HG02973 (cell line): ENCODE measurements around the gene AOPEP.
"Not testable (repeated sequence)": the region's sequence is repeated elsewhere in the genome, so short reads cannot be mapped to it uniquely, and the experiment has no call there.

ENCODE experiments used
- ATAC-seq: cut with Tn5 transposase; IDR thresholded peaks from one replicate; pipeline ENCODE4 v1.9.1; 2021; ENCODE audit warnings: moderate library complexity; ENCODE audit not compliant: unreplicated experiment

AOPEP gene

GRCh38 chr9:95005278-95006143 lies 279.0 kb downstream of the AOPEP start:
- ATAC-seq = no peak

- ATAC-seq = no peak
Observed at GRCh38 chr9:95007226-95007869, 280.8 kb downstream of the AOPEP start.

DNA sequence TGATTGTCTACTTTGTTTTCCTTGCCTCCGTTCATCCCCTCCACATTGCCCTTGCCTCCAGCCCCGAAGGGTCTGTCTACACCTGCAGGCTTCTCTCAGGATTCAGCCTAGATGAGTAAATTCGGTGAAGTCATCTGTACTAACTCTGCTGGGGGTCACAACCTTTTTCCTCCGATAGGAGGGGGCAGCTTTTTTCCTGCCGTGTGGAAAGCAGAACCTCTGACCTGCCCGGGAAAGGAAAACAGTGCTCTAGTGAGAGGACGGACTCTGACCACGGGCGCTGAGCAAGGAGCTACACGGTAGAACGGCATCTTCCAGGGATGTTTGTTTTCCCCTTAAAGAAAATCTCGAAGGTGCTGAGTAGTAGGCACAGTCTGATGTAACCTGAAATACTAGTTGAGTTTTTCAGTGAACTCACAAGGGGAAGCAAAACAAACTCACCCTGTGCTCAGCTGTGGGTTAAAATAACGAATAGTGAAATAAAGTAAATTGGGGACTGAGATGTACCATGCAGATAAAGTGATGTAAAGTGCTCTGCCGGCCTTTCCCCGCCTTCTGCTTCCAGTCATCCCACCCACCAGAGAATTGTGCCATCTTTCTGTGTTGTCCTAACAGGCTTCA lies 281.8 kb downstream of the AOPEP start:
- no peak for ATAC-seq

GRCh38 chr9:95009459-95009858 lies 283.0 kb downstream of the AOPEP start:
- ATAC-seq = no peak

DNA sequence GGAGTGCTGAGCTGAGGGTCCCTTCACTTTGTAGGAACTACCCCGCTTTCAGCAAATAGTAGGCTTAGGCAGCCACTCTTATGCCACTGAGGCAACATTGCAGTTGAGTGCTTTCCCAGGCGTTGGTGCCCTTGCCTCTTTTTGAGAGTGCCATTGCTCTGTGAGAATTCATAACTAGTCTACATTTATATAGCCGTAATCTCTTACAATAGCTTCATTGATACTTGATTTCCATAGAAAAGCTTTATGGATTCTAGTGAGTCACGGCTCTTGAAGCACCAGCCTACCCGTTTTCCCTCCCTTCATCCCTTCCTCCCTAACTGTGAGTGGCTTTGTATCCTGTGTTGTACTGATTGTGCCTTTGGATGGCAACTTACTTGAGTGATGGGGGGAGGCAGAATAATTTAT lies 283.9 kb downstream of the AOPEP start:
- ATAC-seq = no peak

DNA sequence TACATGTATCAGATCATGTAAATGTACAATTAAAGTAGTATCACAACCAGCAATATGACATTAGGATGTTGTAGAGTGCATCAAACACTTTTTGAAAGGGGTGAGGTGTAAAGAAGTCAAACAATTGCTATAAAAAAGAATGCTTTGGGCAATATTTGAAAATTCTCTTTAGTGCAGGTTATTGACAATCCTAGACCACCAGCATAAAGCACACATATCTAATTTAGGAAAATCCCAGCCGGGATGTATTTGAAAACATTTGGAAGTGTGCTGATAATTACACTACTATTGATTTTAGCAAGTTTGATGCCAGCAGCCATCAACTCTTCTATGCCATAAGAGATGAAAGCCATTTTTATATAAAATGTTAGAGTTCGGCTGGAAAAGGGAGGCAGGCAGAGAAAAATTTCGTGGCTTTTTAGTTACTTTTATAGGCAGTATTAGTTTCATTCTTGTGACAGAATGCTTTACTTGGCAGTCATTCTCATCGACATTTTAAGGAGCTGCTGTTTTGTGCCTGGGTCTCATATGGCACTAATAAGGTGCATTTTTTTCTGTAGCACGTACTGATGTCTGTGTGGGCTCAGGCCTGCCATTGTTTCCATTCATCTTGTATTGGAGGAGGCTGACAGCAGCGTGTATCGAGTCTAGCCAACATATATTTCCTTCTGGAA lies 285.7 kb downstream of the AOPEP start:
- ATAC-seq = no peak

- no peak for ATAC-seq
Observed at GRCh38 chr9:95012902-95013301, 286.4 kb downstream of the AOPEP start.

GRCh38 chr9:95014917-95015316 lies 288.4 kb downstream of the AOPEP start:
- ATAC-seq = no peak

DNA sequence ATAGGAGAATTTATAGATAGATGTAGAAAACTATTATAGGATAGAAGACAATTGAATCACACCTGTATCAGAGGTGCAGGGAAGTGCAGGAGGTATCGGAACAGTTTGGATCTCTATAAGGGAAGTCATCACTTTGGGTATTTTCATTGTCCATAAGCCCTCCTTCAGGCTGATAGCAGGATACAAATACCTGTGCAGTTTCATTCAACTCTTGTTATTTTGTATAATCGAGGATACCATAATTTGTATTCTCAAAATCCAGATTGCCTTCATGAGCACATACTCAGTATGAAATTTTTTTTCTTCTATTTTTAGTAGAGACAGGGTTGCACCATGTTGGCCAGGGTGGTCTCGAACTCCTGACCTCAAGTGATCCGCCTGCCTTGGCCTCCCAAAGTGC lies 289.1 kb downstream of the AOPEP start:
- ATAC-seq = no peak

- ATAC-seq = no peak
Observed at GRCh38 chr9:95017062-95017461, 290.6 kb downstream of the AOPEP start.

DNA sequence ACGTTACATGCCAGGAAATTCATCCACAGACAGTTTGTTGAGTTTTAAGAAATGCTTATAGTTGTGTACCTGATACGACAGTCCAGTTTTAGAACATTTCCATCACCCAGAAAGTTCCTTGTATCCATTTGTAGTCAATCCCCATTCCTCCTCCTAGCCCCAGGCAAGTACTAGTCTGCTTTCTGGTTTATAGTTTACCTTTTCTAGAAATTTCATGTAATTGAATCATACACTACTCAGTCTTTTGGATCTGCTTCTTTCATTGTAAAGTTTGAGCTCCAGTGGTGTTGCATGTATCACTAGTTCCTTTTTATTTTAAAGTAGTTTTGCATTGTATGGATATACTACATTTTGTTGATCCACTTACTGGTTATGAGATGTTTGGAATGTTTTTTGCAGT lies 291.2 kb downstream of the AOPEP start:
- no peak for ATAC-seq

DNA sequence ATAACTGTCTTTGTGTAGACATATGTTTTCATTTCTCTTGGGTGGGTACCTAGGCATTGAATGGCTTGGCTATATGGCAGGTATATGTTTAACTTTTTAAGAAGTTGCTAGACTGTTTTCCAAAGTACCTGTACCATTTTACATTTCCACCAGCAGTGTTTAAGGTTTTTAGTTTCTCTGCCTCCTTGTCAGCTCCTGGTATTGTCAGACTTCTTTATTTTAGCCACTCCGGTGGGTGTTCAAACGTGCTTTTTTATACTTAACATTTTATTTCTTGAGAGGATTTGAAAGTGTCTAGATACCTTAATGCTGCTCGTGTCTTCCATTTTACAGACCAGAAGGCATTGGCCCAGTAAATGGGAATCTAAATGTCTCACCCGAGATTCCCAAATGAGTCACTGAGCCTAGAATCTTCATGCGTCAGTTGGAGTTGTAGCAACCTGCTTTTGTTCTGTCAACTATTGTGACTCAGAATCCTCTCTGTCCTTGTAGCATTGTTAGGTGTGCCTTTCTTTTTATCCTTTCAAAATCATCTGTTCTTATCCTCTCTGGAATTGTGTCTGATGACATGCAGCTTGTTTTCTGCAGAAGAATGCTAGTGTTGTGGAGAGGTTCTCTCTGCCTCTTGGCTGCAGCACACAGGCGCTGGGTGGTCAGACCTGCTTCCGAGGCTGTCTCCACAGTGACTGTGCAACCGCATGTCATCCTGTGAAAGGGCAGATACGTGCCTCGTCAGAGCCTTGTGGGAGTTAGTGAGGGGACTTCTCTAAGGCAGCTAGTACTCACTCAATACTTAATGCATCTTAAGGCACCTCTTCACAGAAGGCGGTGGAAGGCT lies 291.8 kb downstream of the AOPEP start:
- ATAC-seq = no peak

DNA sequence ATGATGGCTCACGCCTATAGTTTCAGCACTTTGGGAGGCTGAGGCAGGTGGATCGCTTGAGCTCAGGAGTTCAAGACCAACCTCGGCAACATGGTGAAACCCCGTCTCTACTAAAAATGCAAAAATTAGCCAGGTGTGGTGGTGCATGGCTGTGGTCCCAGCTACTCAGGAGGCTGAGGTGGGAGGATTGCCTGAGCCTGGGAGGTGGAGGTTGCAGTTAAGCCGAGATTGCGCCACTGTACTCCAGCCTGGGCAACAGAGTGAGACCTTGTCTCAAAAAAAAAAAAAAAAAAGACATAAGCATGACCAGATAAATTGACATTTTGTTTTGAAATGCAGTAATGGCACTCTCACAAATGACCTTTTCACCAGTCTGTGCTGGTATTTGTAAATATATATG lies 294.1 kb downstream of the AOPEP start:
- ATAC-seq = not testable (repeated sequence)

- no peak for ATAC-seq
Observed at GRCh38 chr9:95021166-95021886, 294.8 kb downstream of the AOPEP start.

DNA sequence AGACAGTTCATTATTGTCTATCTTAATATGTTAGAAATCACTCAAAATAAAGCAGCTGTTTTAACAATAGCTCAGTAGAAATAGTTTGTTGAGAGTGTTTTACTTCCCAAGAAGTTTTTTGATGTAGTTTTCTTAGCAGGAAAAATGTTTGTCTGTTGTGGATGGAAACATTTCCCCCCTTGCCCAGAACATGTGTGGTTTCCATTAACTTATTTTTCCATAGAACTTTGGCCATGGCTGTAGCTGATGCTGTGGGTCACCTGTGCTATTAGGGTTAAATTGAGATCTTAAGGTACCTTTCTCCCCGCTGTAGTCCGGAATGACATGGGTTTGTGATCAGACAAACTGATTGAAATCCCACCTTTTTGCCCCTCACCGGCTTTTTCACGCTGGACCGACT lies 296.2 kb downstream of the AOPEP start:
- no peak for ATAC-seq

GRCh38 chr9:95023217-95024003 lies 296.9 kb downstream of the AOPEP start:
- ATAC-seq = no peak

DNA sequence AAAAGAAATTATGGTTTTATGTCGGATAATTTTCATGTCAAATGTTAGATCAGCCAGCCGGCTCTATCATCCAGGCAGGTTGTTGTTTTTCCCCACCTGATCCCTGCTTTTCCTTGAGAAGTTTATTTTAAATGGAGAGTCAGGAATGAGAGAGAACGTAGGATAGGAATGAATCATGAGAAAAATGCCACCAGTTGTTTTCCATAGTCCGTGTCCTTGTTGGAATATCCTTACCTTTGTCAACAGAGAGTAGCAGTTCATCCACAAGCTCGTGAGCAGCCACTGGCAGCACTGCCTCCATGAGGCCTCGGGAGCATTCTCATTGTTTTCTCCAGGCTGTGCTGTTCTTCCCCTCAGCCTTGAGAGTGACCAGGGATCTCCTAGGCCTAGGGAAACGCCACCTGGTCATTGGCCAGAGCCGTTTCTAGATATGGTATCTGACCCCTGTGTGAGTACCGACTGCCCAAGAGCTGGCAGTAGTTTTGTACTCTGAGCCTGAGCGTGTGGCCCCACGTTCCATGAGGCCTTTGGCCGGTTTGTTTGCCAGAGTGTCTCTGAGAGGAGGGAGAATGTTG lies 297.7 kb downstream of the AOPEP start:
- no peak for ATAC-seq

- ATAC-seq = no peak
Observed at GRCh38 chr9:95025213-95026147, 299.0 kb downstream of the AOPEP start.
